COLO668 (cell line): ENCODE results near the gene TREH.
A peak's percentile ranks its signal among the peaks of the same experiment; 100 is the strongest.

Experiments
- DNase-seq: peaks from one replicate; lab custom pipeline; 2025; ENCODE audit not compliant: unreplicated experiment; lab: John Stamatoyannopoulos, UW

Gene TREH

GRCh38 chr11:118649941-118650340, 29.5 kb downstream of the TREH start:
- no peak for DNase-seq

GRCh38 chr11:118648291-118648690, 31.2 kb downstream of the TREH start:
- DNase-seq: no peak

- no peak for DNase-seq
Measured at GRCh38 chr11:118646393-118646792, 33.1 kb downstream of the TREH start.

GRCh38 chr11:118645066-118645715, 34.3 kb downstream of the TREH start:
- DNase-seq: no peak

- no peak for DNase-seq
Measured at GRCh38 chr11:118644496-118644895, 35.0 kb downstream of the TREH start.

- DNase-seq: no peak
Measured at GRCh38 chr11:118643995-118644345, 35.5 kb downstream of the TREH start.

GRCh38 chr11:118643142-118643994, 36.1 kb downstream of the TREH start:
- no peak for DNase-seq

- peak; percentile 96 for DNase-seq
Measured at GRCh38 chr11:118641397-118642019, 37.9 kb downstream of the TREH start.

GRCh38 chr11:118640332-118641154, 38.9 kb downstream of the TREH start:
- DNase-seq: peak; percentile 26

GRCh38 chr11:118639899-118640298, 39.6 kb downstream of the TREH start:
- DNase-seq: no peak

GRCh38 chr11:118638726-118639125, 40.7 kb downstream of the TREH start:
- no peak for DNase-seq

GRCh38 chr11:118636569-118637290, 42.7 kb downstream of the TREH start:
- no peak for DNase-seq

- no peak for DNase-seq
Measured at GRCh38 chr11:118635642-118636041, 43.8 kb downstream of the TREH start.

GRCh38 chr11:118635237-118635591, 44.2 kb downstream of the TREH start:
- no peak for DNase-seq

GRCh38 chr11:118634431-118635236, 44.8 kb downstream of the TREH start:
- DNase-seq: peak; percentile 89

- no peak for DNase-seq
Measured at GRCh38 chr11:118633979-118634378, 45.5 kb downstream of the TREH start.

GRCh38 chr11:118633319-118633690, 46.1 kb downstream of the TREH start:
- no peak for DNase-seq

- no peak for DNase-seq
Measured at GRCh38 chr11:118632577-118633318, 46.7 kb downstream of the TREH start.
